ENCODE results near the gene SMIM45.

Gene SMIM45

DNA sequence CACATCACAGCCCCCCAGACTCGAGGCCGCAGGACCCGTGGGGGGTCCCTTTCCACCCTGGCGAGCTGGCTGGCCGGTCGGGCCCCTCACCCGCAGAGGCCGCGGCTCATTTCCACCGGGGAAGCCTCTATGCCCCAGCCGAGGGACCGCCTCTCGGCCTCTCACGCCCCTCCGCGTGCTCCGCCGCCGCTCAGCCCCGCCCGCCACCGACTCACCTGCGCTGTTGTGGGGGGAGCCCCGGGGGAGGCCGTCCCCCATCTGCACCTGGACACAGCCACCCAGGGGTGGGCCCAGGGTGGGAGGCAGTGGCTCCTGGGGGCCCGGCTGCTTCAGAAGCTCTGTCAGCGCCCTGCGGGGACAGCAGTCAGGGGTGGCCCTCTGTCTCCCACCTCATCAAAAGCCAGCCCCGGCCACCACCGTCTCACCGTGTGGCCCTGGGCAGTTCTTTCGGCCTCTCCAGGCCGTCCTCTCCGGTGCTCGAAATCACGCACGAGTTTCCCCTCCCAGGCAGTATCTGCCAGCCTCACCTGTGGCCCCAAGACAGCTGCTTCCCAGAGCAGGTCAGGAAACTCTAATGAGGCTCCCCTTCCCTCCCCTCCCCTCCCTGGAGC, 40.8 kb upstream of the SMIM45 start:
- ChIA-PET POLR2A (no interaction called here), CTCF (no interaction called here)
- Mint-ChIP-seq H3K4me3 (ENCODE audit: unreplicated experiment) (no peak overlapping the region), H3K27ac (ENCODE audit: low read depth, unreplicated experiment) (no peak overlapping the region), H3K4me1 (ENCODE audit: insufficient read depth, unreplicated experiment) (no peaks in the 10 kb centered on the region), H3K9me3 (ENCODE audit: unreplicated experiment) (no peaks in the 10 kb centered on the region), H3K36me3 (ENCODE audit: insufficient read depth, unreplicated experiment) (no peaks in the 10 kb centered on the region), H3K27me3 (ENCODE audit: insufficient read depth, unreplicated experiment) (peaks cover 35% of the 10 kb centered on the region)
- no peak for DNase-seq (ENCODE audit: unreplicated experiment)
- BruUV-seq (replicated peaks) = no TSS peak
- intact Hi-C loops (cut with micrococcal nuclease) = no loop called here
- TF ChIP-seq CTCF (IDR thresholded peaks at IDR 0.05; ENCODE audit: unreplicated experiment) = no peak

DNA sequence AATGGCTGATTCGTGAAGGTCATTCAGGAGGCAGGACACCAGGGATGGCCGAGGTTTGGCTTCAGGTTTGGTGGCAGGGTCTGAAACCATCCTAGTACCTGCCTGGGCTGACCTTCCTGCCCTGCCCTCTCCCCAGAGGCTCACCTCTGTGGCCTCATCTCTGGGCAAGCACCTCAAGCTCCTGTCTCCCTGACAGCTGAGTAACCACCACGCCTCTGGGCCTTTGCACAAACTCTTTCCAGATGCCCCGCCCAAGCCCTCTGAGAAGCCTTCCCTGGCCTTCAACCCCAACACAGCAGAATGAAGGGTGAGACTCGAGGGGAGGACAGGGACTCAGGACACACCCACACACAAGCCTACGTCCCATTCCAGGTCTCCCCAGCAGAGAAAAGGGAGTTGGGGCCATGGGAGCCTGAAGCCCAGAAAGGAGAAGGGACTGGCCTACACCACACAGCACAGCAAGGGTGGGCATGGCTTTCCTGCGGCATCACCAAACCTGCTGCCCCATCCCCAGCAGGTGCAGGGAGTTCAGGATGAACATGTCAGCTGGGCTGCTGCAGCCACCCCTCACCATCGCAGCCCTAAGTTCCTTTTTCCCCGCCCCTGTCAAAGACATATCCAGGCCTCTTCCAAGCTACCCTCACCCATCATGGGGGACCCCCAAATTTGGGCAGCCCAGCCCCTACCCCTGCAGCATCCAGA, 39.5 kb upstream of the SMIM45 start:
- intact Hi-C loops (cut with micrococcal nuclease) = no loop called here
- Mint-ChIP-seq H3K4me1 (ENCODE audit: insufficient read depth, unreplicated experiment) (no peaks in the 10 kb centered on the region), H3K27ac (ENCODE audit: low read depth, unreplicated experiment) (no peak overlapping the region), H3K27me3 (ENCODE audit: insufficient read depth, unreplicated experiment) (peaks cover 45% of the 10 kb centered on the region), H3K36me3 (ENCODE audit: insufficient read depth, unreplicated experiment) (no peaks in the 10 kb centered on the region), H3K9me3 (ENCODE audit: unreplicated experiment) (no peaks in the 10 kb centered on the region), H3K4me3 (ENCODE audit: unreplicated experiment) (no peak overlapping the region)
- no peak for TF ChIP-seq CTCF (IDR thresholded peaks at IDR 0.05; ENCODE audit: unreplicated experiment)
- BruUV-seq (replicated peaks) = no TSS peak
- ChIA-PET POLR2A (interaction anchor here (0.6 to 0.8 kb wide), 3 partner anchors 10 to 167 kb away, joined by 3 read pairs; no protein-coding TSS in a partner anchor), CTCF (interaction anchor here (0.6 kb wide), 1 partner anchor 11 kb away, joined by 3 read pairs; no protein-coding TSS in a partner anchor)
- DNase-seq (ENCODE audit: unreplicated experiment) = no peak

- Mint-ChIP-seq H3K4me3 (ENCODE audit: unreplicated experiment) (no peak overlapping the region), H3K27me3 (ENCODE audit: insufficient read depth, unreplicated experiment) (peaks cover 45% of the 10 kb centered on the region), H3K36me3 (ENCODE audit: insufficient read depth, unreplicated experiment) (no peaks in the 10 kb centered on the region), H3K9me3 (ENCODE audit: unreplicated experiment) (no peaks in the 10 kb centered on the region), H3K4me1 (ENCODE audit: insufficient read depth, unreplicated experiment) (no peaks in the 10 kb centered on the region), H3K27ac (ENCODE audit: low read depth, unreplicated experiment) (no peak overlapping the region)
- ChIA-PET POLR2A (interaction anchor here (0.8 kb wide), 1 partner anchor 10 kb away, joined by 3 read pairs; no protein-coding TSS in a partner anchor), CTCF (interaction anchor here (0.5 to 0.7 kb wide), 4 partner anchors 10 to 215 kb away, joined by 3 read pairs; no protein-coding TSS in a partner anchor)
- intact Hi-C loops (cut with micrococcal nuclease) = no loop called here
- no TSS peak for BruUV-seq (replicated peaks)
- TF ChIP-seq CTCF (IDR thresholded peaks at IDR 0.05; ENCODE audit: unreplicated experiment) = no peak
- DNase-seq (ENCODE audit: unreplicated experiment) = no peak
These were observed 38.8 kb upstream of the SMIM45 start for GRCh38 chr22:41913040-41913719.
